Renal pelvis (tissue), 4 donors: ENCODE results near the gene PTPRU. TPM values are rescaled to one million over a fixed set of nuclear protein-coding genes. Genes with fewer than 3 reads are reported as not detected.
"Not testable (repeated sequence)": the region's sequence is repeated elsewhere in the genome, so short reads cannot be mapped to it uniquely, and the experiment has no call there.

Experiments used
- DNase-seq: peaks from one replicate; pipeline ENCODE4 v3.0.0-alpha.2; 2013
- polyA plus RNA-seq, 3 donors: library from polyadenylated mRNA; unstranded; fragments of 120-200 nt; gene quantifications; one replicate each; pipeline ENCODE4 v1.2.1, GENCODE V29; 2013; ENCODE audit not compliant: insufficient read length in 3 of 3

PTPRU gene
- polyA plus RNA-seq, 3 donors, result 15.4 to 19.5 (median 15.7) TPM

DNA sequence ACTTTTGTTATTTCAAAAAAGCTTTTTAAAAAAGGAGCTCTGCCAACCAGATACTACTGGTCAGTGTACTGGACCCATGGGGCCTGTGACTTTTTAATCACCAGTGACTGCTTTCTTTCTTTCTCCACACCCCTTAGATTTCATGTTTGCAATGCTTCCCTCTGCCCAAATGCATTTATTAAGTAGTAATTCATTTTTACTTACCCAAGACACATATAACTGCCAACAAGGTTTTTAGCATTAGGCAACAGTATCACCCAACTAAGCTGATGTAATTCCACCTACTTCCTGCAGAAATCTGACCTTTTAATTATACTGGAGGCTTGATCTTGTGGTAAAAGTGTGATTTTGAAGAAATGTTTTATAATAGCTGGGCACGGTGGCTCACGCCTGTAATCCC is 18.1 kb upstream of the PTPRU start:
- no peak for DNase-seq

DNA sequence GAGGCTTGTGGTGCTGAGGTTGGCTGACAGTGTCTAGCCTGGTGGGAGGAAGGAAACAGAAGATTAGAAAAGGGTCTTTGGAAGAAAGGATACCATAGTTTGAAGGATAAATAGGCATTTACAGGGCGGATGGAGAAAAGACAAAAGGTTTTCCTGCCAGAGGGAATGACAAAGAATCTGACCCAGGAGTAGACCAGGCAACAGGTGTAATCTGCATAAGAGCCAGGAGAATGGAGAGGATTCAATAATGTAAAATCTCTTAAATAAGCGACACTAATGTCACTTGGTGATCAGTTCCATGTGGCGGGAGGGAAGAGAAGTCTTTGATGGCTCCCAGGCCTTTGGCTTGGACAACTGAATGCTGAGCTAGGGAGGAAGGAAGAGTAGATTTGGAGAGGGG is 15.0 kb upstream of the PTPRU start:
- no peak for DNase-seq

DNA sequence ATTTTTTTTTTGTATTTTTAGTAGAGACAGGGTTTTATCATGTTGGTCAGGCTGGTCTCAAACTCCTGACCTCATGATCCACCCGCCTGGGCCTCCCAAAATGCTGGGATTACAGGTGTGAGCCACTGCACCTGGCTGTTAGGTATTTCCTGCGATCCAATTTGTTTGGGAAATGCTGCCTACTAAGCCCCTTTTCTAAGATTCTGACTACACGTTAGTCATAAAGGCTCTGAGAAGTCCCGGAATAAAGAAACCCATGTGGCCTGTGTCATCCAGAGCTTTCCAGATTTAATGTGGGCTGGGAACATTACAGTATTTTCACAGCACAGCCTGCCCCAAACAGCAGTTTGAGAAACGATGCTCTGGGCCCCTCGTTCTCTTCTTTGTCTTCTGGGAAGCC is 14.1 kb upstream of the PTPRU start:
- not testable (repeated sequence) for DNase-seq

DNA sequence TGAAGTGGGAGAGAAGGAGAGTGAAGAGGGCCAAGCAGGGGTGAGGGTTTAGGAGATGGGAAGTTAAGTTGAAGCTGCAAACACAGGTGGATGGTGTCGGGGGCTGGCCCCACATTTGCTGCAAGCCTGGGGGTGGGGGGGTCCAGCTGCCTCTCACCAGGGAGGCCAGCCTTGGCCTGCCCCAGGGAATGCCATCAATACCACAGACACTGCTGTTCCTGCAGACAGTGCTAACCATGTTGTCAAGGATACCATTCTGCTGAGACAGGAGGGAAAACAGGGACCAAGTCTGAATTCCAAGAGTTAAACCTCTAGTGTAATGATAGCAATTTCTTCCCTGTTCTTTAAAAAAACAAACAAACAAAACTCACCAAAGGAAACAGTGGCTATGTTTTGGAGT is 13.6 kb upstream of the PTPRU start:
- no peak for DNase-seq

DNA sequence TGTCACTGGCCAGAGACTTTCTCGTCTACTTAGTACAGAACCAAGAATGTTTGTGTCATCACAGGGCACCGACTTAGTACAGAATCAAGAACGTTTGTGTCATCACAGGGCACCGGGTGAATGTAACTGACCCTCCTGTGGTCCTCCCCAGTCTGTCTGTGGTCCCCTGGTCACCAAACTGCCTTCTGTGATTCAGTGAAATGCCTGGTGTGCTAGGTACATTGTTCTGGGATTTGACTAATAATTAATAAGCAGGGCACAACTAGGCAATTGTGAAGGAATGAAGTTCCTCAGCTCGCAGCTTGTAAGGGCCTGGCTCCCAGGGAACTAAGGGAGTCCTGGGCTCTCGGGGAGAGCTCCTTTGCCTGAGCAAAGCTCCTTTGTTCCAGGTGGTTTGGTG is 12.8 kb upstream of the PTPRU start:
- no peak for DNase-seq

DNA sequence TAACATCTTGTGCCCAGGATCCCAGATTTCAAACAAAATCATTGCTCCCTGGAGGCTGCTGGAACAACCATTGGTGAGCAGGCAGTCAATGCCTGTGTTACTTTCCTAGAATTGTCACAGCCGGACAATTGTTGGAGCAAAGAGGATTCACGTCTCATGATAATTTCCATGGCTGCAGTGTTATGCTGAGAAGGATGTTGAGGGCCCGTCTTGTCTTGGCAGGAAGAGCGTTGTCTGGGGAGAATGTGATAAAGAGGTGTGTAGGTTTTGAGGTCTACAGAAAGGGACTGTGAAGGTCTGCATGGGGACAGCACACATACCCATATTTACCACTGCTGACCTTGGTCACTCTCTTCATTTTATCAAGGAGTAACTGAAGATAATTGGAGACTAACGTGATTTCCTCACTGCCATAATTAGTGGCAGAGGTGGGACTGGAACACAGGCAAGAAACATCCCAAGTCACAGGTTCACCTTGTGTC is 11.9 kb upstream of the PTPRU start:
- no peak for DNase-seq

DNA sequence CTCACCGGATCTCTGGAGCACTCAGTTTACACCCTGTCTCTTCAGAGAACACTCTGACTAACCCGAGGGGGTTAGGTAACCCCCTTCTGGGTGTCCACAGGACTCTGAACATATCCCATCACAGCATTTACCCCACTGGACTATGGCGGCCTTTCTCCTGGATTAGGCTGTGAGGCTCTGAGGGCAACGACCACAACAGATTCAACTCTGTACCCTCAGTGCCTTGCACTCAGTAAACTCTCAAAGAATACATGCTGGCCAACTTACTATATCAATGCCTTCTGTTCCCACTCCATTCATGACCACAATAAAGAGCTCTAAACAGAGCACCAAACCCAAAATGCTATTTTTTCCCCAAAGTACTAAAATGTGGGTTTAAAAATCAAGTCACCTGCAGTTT is 11.0 kb upstream of the PTPRU start:
- DNase-seq, result no peak

DNA sequence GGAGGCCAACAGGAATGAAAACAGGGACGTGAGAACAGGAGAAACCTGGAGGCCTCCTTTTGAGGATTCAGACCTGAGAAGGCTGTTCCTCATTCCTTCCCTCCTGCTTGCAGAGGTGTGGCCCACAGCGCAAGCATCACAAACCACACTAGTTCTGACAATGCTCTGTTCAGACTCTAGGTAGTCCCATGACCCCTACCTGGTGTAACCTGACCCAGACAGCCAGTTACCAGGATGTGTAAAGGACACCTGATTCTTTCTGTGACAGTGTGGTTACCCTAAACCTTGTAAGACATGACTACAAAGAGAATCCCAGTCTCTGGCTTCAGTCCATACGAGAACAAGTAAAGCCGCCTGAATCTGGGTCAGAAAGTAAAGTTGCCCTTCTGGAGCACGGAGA is 8.8 kb upstream of the PTPRU start:
- DNase-seq, result no peak

DNA sequence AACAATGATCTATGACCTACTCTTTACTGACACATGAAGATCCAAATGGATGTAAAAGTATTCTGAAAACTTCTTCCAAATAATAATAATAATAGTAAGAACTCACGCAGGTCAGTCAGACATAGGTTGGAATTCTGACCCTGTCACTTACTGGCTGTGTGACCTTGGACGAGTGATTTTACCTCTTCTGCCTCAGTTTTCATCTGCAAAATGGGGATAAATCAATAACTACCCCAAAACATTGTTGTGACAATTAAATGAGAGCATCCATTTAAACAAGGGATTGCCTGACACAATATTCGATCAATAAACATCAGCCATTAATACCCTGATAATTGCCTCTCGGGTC is 6.1 kb upstream of the PTPRU start:
- DNase-seq, result no peak

DNA sequence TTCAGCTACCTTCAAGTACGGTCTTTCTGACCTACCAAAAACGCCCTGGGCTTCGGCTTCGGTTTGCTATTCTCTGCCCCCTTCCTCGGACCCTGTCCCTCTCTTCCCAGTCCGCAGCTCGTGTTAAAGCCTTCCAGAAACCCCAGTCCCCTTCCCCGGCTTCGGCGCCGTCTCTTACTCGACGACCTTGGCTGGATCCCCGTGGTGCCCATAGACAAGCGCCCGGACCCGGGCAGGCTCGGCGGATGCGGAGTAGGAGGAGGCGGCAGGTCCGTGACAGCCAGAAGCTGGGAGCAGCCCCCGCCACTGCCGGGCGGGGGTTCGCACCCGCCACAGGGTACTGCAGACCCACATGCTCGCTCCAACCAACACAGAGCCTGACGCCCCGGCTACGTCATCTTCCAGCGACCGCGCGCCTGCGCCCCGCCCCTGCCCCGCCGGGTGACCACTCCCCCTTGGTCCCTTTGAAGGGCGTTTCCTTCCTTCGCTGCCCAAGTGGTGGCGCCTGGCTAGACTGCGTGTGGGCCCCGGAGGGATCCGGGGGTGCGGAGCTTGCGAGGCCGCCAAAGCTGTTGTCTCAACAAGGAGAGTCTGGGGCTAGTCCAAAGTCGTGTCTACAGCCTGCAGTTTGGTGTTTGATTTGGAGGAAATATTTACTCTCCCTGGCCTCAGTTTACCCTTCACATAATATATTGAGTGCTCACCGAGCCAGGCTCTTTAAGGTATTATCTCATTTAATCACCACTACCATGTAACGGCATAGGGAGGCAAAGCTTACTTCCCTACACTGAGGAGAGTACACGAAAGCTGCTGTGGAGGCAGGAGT is 5.6 kb upstream of the PTPRU start, which contains the start of gene MECR:
Gene MECR (minus strand): TSS at position 382 of the 826 bp plus-strand sequence. CDS start 28 bp downstream, at position 354.
- peak; percentile 93 for DNase-seq

DNA sequence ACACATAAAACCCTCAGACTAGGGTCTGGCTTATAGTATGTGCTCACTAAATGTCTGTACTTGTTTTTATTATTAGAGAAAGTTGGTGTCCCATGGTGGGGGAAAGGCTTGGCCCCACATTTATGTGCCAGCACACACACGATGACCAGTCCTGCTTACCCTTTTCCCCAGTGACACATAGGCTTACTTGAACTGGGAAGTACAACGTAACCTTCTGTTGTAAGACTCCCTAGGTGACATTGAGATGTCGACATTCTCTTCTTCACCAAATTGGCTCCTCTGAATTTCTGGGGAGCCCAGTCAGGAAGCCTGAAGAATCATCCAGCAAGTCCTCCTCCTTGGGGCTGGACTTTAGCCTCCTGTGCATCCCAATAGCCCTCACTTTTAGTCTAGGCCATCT is 3.9 kb upstream of the PTPRU start:
- DNase-seq, result no peak

DNA sequence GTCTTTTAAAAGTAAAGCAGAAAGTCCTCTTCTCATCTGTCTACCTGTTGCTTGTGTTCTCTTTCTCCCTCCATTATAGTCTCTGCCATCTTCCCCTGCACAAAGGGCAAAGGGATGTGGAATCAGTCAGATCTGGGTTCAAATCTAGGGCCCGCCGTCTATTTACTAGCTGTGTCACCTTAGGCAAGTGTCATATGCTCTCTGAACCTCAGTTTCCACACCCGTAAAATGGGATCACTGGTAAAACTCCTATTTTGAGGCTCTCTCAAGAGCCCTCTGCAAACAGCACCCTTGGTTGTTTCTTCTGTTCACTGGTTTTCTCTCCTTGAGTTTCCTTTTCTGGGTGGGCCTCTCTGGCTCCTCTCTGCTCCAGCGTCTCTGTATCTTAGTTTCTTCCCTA is 2.6 kb upstream of the PTPRU start:
- DNase-seq, result no peak

DNA sequence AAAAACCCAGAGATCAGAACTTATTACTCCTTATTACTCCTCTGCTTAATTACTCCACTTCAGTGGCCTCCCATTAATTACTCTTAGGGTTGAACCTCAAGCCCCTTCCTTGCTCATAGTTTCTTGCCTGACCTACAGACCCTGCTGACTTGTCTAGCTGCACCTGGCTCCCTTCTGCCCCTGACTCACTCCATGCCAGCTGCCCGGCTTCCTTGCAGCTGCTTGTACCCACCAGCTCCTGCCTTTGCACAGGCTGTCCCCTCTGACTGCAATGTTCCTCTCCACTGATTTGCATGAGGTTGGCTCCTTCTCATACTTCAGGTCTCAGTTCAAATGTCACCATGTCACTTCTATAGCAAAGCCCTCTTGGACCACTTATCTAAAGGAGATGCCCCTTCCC is 1.9 kb upstream of the PTPRU start:
- DNase-seq, result no peak

DNA sequence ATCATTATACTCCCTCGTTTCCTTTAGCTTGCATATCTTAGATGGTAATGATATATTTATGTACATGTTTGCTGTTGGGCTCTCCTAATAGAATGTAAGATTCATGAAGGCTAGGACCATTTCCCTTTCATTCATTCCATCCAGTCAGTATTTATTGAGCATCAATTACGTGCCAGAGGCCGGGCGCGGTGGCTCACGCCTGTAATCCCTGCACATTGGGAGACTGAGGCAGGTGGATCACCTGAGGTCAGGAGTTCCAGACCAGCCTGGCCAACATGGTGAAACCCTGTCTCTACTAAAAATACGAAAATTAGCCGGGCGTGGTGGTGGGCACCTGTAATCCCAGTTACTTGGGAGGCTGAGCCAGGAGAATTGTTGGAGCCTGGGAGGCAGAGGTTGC is 1.4 kb upstream of the PTPRU start:
- DNase-seq, result not testable (repeated sequence)

DNA sequence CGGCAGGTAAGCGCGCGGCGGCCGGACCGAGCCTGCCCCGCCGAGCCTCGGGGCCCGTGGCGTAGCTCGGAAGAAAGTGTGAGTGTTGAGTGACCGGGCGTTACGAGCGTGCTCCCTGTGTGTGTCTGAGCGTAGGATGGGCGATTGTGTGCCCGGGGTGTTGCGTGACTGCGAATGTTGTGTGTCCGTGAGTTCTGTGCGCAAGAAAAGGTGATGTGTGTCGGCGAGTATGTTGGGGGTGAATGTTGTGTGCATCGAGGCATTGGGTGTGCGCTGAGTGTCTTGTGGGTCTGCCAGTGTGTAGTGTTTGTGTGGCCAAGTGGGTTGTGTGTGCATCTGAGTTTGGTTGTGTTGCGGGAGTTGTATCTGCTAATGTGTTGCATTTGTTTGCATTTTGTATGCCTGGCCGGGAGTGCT is 398 bp downstream of the PTPRU start:
- no peak for DNase-seq

DNA sequence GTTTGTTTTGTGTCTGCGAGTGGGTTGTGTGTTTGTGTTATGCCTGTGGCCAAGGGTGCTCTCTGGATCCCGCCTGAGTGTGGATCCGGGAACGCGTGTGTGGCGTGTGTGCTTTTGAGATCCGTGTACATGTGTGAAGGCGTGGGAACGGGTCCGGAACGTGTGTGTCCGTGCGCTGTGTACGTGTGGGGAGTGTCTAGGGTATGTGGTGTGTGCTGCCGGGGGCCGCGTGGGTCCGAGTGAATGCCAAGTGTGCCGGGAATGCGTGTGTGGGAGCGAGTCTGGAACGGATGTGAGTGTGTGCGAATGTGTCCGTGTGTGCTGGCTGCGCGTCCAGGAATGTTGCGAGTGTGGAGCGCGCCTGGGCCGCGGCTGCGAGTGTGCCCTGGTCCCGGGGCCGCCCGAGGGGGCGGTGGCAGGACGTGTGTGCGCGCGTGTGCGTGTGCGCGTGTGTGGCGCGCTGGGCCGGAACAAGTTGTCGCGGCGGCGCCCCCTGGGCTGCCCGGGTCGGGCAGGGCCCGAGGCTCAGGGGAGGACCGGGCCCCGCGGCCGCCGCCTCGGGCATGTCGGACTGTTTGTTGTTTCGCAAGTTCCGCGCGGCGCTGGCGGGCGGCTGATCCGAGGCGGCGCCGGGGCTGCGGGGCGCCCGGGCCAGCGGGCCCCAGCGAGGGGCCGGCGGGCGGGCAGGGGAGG is 953 bp downstream of the PTPRU start:
- no peak for DNase-seq

DNA sequence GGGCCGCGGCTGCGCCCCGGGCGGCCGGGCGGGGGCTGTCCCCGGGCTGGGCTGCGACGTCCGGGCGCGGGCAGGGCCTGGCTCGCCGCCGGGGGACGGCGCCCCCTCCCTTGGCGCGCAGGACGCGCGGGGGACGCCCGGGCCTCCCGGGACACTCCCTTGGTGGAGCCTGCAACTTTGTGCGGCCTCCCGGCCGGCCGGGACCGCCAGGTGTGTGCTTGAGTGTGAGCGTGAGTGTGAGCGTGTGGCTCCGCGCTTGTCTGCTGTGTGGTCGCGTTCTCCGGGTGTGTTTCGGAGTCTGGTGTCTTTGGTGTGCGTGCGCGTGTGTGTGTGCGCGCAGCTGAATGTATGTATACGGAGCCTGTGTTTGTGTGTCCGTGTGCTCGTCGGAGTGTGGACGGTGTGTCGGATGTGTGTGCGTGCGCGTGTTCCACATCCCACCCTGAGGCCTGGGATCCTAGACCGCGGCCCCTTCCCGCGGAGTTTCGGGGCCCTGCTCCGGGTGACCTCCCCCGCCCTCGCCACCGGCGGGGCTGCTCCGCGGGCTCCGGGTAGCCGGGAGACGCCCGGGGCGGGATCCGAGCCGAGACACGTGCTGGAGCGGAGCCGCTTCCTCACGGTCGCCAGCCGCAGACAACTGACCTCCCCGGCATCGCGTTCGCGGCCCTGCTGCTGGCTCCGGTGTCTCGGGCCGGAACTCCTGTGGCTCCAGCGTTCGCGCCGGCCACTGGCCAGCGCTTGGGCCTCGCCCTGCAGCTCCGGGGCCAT is 1.7 kb downstream of the PTPRU start:
- no peak for DNase-seq

DNA sequence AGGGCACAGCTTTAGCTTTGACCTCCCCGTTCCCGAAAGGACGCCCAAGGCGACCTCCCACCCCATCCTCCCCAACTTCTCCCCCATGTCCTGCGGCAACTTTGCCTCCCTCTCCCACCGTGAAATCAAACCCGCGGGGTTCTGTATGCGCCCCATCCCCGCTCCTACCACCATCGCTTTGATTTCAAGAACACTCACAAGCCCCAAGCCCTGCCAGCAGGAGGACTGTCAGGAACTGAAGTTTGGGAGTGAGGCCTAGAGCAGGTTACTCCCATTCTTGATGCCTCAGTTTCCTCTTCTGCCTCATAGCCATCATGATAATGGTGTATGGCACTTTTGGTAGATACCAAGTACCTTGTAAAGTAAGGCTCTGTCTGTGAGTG is 2.3 kb downstream of the PTPRU start:
- DNase-seq, result no peak

DNA sequence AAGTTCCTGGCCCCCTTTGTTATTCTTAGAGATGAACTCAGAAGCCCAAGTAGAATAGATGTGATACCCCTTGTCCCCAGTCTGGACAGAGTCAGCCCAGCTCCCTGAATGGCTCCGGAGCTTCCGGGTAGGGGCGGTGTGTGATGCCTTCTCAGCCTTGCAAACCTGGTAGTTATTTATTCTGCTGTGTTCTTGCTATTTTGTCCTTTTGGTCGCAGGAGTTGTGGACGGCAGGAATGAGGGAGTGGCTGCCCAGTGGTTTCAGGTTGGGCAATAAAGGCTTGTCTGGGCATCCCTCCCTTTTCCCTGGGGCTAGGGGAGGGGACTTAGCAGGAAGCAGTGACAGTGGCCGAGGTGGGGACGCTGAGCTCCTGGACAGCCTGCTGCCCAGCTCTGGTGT is 2.8 kb downstream of the PTPRU start:
- no peak for DNase-seq

DNA sequence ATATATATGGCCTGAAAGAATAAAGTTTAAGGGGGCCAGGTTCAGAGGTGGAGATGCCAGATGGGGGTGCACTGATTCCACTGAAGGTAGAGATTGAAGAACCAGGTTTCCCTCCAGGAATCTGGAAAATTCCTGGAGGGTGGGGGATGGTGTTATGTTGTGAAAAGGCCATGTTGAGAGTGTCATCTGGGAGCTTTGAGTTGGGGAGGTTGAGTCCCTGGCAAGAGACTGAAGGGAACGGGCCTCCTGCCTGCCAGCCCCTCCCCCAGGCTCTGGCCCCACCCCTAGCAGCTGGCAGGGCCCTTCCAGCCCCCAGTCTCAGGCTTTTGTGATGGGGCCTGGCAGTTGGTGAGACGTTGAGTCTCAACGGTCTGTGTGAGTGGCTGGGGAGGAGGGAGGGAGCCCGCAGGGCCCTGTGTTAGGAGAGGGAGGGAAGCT is 4.1 kb downstream of the PTPRU start:
- DNase-seq, result no peak

DNA sequence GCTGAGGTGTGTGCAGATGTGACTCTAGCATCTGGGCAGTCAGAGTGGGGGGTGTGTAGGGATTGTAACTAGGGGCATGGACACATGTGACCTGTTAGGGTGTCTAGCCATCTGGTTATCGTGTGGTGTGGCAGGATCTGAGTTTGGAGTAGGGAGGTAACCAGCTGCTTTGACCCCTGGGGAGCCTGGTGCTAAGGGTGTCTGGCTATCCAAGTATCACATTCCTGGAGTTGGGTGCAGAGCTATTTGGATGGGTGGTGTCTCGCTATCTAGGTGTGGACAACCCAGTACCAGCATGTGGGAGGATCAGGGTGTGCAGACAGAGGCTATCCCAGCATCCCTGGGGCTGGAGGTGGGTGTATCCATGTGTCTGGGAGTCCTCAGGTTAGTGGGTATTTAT is 4.7 kb downstream of the PTPRU start:
- no peak for DNase-seq

DNA sequence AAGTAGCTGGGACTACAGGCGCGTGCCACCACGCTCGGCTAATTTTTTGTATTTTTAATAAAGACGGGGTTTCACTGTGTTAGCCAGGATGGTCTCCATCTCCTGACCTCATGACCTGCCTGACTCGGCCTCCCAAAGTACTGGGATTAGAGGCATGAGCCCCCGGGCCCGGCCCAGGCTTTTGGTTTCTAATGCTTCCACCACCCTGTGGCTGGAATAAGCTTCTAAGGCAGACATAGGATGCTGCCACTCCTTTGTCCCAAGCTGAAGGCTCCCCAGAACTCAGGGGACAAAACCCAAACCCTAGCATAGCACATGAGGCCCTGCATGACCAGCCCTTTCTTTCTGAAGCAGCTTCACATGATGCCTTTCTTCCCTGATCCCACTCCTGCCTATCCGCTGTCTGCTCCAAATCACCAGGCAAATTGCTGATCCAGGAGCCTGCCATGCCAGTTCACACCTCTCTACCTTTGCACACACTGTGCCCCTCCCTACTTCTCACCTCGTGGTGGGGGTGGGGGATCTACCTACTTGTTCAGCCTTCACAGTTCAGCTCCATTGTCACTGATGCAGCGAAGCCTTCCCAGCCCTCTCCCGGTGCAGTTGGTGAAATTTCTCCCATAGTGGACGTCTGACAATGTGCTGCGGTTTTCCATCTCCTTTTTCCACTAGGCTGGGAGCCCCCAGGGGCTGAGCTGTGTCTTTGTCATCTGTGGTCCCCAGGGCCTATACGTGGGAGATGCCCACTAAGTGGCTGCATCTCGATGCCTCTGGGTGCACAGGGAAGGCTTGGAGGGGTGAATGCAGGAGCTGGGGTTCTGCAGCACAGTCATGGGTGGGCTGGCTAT is 6.9 kb downstream of the PTPRU start:
- no peak for DNase-seq
